ENCODE measurements around the gene LRRC38. TPM values are rescaled to one million over a fixed set of nuclear protein-coding genes. Genes with fewer than 3 reads are reported as not detected.

LRRC38 gene
- total and polyA plus RNA-seq, 2 of the 8 experiments (the other 6 are each of a cell fraction or from before 2014, with no cell fraction given) = 0.17 to 0.63 TPM

DNA sequence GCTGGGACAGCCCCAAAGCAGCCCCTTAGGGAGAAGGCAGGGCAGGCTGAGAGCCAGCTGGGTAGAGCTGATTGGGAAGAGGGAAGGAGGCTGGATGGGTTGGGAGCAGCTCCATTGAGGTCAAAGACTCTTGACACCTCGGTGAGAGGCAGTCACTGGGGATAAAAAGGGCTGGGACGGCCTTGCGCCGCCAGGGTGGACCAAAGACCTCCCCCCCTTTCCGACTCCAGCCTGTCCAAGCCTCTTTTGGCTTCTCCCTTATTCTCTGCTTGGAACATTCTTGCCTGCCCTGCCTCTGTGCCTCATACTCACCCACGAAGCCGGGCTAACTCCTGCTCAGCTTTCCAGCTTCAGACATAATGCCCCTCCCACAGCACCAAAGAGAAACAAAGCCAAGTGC, 51.1 kb downstream of the LRRC38 start:
- Histone ChIP-seq H4K20me1 (replicated peaks in 1 of 2; ENCODE audit: control insufficient read depth in 1 of 2, insufficient read depth in 2 of 2, low read length in 2 of 2) (no peaks in the 10 kb centered on the region), H2BK5ac (ENCODE audit: low read depth, low read length) (no peak overlapping the region), H3K18ac (ENCODE audit: extremely low read depth, low read length) (no peak overlapping the region), H3K23me2 (ENCODE audit: low read depth, low read length) (no peaks in the 10 kb centered on the region), H3K79me1 (ENCODE audit: low read depth, low read length) (no peaks in the 10 kb centered on the region), H3K27me3 (replicated peaks in 1 of 4; ENCODE audit: control insufficient read depth in 3 of 4, extremely low read depth in 1 of 4, insufficient read depth in 3 of 4, low read length in 3 of 4) (no peaks in the 10 kb centered on the region), H3K14ac (ENCODE audit: insufficient read length) (no peak overlapping the region), H3K9ac (replicated peaks in 1 of 4; ENCODE audit: extremely low read depth in 1 of 4, low read depth in 3 of 4, low read length in 3 of 4) (no peak overlapping the region), H2BK12ac (ENCODE audit: low read depth, low read length) (no peak overlapping the region), H3K79me2 (ENCODE audit: control insufficient read depth in 1 of 2, insufficient read depth in 2 of 2, low read length in 2 of 2) (no peaks in the 10 kb centered on the region), H3K23ac (ENCODE audit: insufficient read length) (no peak overlapping the region), H2AFZ (ENCODE audit: low read length) (no peak overlapping the region), H3K9me3 (ENCODE audit: insufficient read depth in 2 of 2, low read depth in 1 of 2, low read length in 1 of 2) (peaks cover 49 to 91% of the 10 kb centered on the region in 2 experiments), H2AK5ac (ENCODE audit: low read depth, low read length) (no peak overlapping the region), H3K4me3 (ENCODE audit: extremely low read depth in 1 of 4, insufficient read depth in 2 of 4, low read depth in 3 of 4, low read length in 4 of 4) (no peak overlapping the region), H3K27ac (ENCODE audit: low read depth, low read length) (no peak overlapping the region), H3K4ac (replicated peaks; ENCODE audit: insufficient read length, low read depth, low read length) (no peak overlapping the region), H3K56ac (replicated peaks; ENCODE audit: insufficient read length, low read depth, low read length) (no peak overlapping the region), H3K4me2 (ENCODE audit: insufficient read depth in 1 of 2, low read depth in 2 of 2, low read length in 2 of 2) (no peak overlapping the region), H3K36me3 (ENCODE audit: control insufficient read depth in 2 of 4, insufficient read depth in 4 of 4, low read length in 3 of 4) (no peaks in the 10 kb centered on the region), H2BK120ac (replicated peaks; ENCODE audit: low read depth, low read length) (no peak overlapping the region), H4K91ac (replicated peaks; ENCODE audit: insufficient read length, low read length) (no peak overlapping the region), H4K5ac (ENCODE audit: insufficient read length, low read depth, low read length) (no peak overlapping the region), H2BK20ac (ENCODE audit: low read length) (no peak overlapping the region), H4K8ac (ENCODE audit: extremely low read depth, insufficient read depth, low read length) (no peak overlapping the region), H2BK15ac (ENCODE audit: low read length) (no peak overlapping the region), H3K4me1 (replicated peaks in 1 of 4; ENCODE audit: control insufficient read depth in 3 of 4, insufficient read depth in 4 of 4, low read length in 3 of 4) (no peaks in the 10 kb centered on the region)
- FAIRE-seq (no peak), DNase-seq (ENCODE audit: low read depth in 1 of 2, low spot score in 2 of 2) (no peak)
- TF ChIP-seq TBP (IDR thresholded peaks at IDR 0.05; ENCODE audit: low read depth, low read length) = no peak
- TF ChIP-seq POU5F1 (IDR thresholded peaks at IDR 0.05; ENCODE audit: low read depth, low read length) = no peak
- TF ChIP-seq SP2 (IDR thresholded peaks at IDR 0.05; ENCODE audit: low read length) = no peak
- 88% methylated on average over 7 of the region's 7 CpGs; no CpG with 5 or more reads in 1 of the 2 experiments for WGBS, 2 experiments (ENCODE audit: extremely low coverage in 1 of 2, insufficient coverage in 1 of 2, insufficient read length in 1 of 2, insufficient replicate concordance in 2 of 2, low coverage in 1 of 2, low lambda C conversion rate in 2 of 2, missing lambda C conversion rate in 1 of 2)
- CTCF ChIA-PET (ENCODE audit: partially characterized antibody) = interaction anchor here (1.3 kb wide), 1 partner anchor 16 kb away, joined by 5 read pairs; no protein-coding TSS in a partner anchor
- POLR2A ChIA-PET (ENCODE audit: partially characterized antibody) = no interaction called here
